ENCODE results near the gene TAF4B.

DNA sequence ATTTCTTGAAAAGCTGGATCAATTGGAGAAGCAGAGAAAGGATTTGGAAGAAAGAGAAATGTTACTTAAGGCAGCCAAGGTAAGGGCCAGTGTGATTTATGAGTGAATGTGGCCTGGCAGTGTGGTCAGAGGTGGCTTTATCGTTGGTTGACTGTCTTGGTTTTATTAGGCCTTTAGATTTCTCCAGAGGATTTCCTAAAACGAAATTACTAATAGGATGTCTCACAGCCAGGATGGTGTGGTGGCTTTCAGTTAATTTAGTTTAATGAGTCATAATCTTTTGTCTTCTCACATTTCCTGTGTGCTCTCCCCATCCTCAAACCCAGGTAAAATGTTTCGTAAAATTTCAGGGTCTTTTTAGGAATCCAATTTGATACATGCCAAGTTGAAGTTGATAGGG, 100.8 kb downstream of the TAF4B start:
- TF ChIP-seq, protein P1, sequence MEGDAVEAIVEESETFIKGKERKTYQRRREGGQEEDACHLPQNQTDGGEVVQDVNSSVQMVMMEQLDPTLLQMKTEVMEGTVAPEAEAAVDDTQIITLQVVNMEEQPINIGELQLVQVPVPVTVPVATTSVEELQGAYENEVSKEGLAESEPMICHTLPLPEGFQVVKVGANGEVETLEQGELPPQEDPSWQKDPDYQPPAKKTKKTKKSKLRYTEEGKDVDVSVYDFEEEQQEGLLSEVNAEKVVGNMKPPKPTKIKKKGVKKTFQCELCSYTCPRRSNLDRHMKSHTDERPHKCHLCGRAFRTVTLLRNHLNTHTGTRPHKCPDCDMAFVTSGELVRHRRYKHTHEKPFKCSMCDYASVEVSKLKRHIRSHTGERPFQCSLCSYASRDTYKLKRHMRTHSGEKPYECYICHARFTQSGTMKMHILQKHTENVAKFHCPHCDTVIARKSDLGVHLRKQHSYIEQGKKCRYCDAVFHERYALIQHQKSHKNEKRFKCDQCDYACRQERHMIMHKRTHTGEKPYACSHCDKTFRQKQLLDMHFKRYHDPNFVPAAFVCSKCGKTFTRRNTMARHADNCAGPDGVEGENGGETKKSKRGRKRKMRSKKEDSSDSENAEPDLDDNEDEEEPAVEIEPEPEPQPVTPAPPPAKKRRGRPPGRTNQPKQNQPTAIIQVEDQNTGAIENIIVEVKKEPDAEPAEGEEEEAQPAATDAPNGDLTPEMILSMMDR (IDR thresholded peaks at IDR 0.05; ENCODE audit: low read depth, low read length): no peak
- TF ChIP-seq EZH2phosphoT487 (IDR thresholded peaks at IDR 0.05; ENCODE audit: low read depth): no peak
